ENCODE measurements around the gene TMEM45B. TPM values are rescaled to one million over a fixed set of nuclear protein-coding genes. Genes with fewer than 3 reads are reported as not detected.
"Not testable (repeated sequence)": the region's sequence is repeated elsewhere in the genome, so short reads cannot be mapped to it uniquely, and the experiment has no call there.

Gene TMEM45B
- total and polyA plus RNA-seq, 11 donors, result 0.04 TPM; not detected in 10

GRCh38 chr11:129769059-129769458 lies 46.6 kb upstream of the TMEM45B start:
- intact Hi-C loops (cut with DNase I), result no loop called here
- H3K27me3 ChIP-seq, result no peaks in the 10 kb centered on the region
- H3K4me3 ChIP-seq, result no peak overlapping the region
- ATAC-seq (no peak), DNase-seq (no peak)
- no peaks in the 10 kb centered on the region for H3K36me3 ChIP-seq
- peaks cover 0 to 26% (median 0%) of the 10 kb centered on the region in 12 donors for H3K9me3 ChIP-seq
- H3K4me1 ChIP-seq, result no peaks in the 10 kb centered on the region
- H3K27ac ChIP-seq, result no peak overlapping the region
- TF ChIP-seq, protein P1, sequence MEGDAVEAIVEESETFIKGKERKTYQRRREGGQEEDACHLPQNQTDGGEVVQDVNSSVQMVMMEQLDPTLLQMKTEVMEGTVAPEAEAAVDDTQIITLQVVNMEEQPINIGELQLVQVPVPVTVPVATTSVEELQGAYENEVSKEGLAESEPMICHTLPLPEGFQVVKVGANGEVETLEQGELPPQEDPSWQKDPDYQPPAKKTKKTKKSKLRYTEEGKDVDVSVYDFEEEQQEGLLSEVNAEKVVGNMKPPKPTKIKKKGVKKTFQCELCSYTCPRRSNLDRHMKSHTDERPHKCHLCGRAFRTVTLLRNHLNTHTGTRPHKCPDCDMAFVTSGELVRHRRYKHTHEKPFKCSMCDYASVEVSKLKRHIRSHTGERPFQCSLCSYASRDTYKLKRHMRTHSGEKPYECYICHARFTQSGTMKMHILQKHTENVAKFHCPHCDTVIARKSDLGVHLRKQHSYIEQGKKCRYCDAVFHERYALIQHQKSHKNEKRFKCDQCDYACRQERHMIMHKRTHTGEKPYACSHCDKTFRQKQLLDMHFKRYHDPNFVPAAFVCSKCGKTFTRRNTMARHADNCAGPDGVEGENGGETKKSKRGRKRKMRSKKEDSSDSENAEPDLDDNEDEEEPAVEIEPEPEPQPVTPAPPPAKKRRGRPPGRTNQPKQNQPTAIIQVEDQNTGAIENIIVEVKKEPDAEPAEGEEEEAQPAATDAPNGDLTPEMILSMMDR (IDR thresholded peaks at IDR 0.05), result no peak
- TF ChIP-seq POLR2A (IDR thresholded peaks at IDR 0.05), result no peak

DNA sequence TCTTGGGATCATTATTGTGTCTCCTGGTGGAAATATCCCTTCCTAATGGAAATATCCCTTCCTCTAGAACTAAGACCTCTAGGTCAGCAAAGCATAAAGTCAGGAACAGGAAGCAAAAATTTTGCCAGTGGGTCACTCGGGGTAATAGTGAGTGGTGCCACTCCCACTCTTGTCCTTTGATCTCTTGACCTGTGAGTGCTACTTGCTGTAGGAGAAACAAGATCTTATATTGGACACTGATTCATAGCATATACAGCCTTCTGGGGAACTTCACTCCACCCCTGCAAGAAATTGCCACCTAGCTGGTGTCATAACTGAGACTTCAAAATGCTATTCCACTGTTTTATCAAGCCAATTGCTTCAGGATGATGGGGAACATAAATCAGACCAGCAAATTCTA lies 44.7 kb upstream of the TMEM45B start:
- intact Hi-C loops (cut with DNase I), result no loop called here
- no peaks in the 10 kb centered on the region for H3K36me3 ChIP-seq
- DNase-seq (no peak), ATAC-seq (no peak)
- 69 to 75% (median 70%) methylated on average over 1 of the region's 1 CpG for WGBS, 4 donors
- H3K27me3 ChIP-seq, result peaks cover 0 to 2% (median 0%) of the 10 kb centered on the region in 9 donors
- H3K27ac ChIP-seq, result no peak overlapping the region
- no peak overlapping the region for H3K4me3 ChIP-seq
- peaks cover 0 to 26% (median 0%) of the 10 kb centered on the region in 12 donors for H3K9me3 ChIP-seq
- H3K4me1 ChIP-seq, result no peaks in the 10 kb centered on the region
- TF ChIP-seq POLR2A (IDR thresholded peaks at IDR 0.05), result no peak
- TF ChIP-seq, protein P1 (IDR thresholded peaks at IDR 0.05), result no peak

DNA sequence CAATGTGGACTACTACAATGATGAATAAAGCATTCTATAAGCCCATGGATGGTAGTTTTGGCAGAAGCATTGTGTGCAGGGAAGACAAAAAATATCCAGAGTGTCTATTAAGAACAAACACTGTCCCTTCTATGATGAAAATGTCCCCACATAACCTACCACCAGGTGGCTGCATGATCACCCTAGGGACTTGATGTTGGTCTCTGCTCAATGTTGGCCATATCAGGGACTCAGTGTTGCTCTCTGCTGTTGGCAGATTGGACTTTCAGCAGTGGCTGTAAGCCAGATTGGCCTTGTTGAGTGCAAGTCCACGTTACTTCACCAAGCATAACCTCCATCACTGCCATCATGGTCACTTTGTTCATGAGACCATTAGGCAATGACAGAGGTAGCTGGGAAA lies 44.2 kb upstream of the TMEM45B start:
- ATAC-seq; H3K27ac ChIP-seq; DNase-seq; H3K36me3 ChIP-seq; H3K4me3 ChIP-seq; intact Hi-C loops (cut with DNase I); H3K27me3 ChIP-seq; H3K4me1 ChIP-seq: not testable (repeated sequence)
- WGBS, 4 donors, result 50 to 73% (median 70%) methylated on average over 1 of the region's 1 CpG
- H3K9me3 ChIP-seq, result peaks cover 0 to 26% (median 0%) of the 10 kb centered on the region in 12 donors

- no peak for ATAC-seq
- intact Hi-C loops (cut with DNase I), result no loop called here
- no peaks in the 10 kb centered on the region for H3K4me1 ChIP-seq
- DNase-seq, result no peak
- H3K9me3 ChIP-seq, result no peaks in the 10 kb centered on the region
- no peaks in the 10 kb centered on the region for H3K36me3 ChIP-seq
- WGBS, 4 donors, result 74 to 83% (median 81%) methylated on average over 5 of the region's 5 CpGs
- TF ChIP-seq, protein P1 (IDR thresholded peaks at IDR 0.05), result no peak
- TF ChIP-seq POLR2A (IDR thresholded peaks at IDR 0.05), result no peak
- no peak overlapping the region for H3K27ac ChIP-seq
- no peak overlapping the region for H3K4me3 ChIP-seq
- peaks cover 0 to 6% (median 0%) of the 10 kb centered on the region in 9 donors for H3K27me3 ChIP-seq
Measured at GRCh38 chr11:129778877-129779276, 36.8 kb upstream of the TMEM45B start.

DNA sequence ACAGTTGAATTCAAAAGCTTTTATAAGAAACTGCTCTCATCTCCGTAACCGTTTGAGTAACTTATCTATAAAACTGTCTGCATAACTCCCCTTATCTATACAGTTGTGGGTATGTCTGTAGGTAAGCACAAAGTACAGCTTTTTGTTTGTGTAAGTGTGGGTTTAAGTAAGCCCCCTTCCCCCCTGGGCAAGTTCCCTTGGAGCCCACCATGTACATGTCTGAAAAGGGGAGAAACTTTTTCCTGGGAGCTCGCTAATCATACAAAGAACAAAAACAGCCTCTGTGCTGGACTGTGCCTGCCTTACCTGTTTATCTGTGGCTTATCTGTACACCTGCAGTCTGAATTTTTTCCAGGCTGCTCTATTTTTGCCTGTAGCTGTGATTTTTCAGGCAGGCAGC lies 36.3 kb upstream of the TMEM45B start:
- H3K4me3 ChIP-seq, result no peak overlapping the region
- DNase-seq (no peak), ATAC-seq (no peak)
- no peak for TF ChIP-seq POLR2A (IDR thresholded peaks at IDR 0.05)
- TF ChIP-seq, protein P1 (IDR thresholded peaks at IDR 0.05), result no peak
- no peaks in the 10 kb centered on the region for H3K9me3 ChIP-seq
- H3K27me3 ChIP-seq, result peaks cover 0 to 6% (median 0%) of the 10 kb centered on the region in 9 donors
- 53 to 67% (median 59%) methylated on average over 3 of the region's 3 CpGs for WGBS, 4 donors
- H3K36me3 ChIP-seq, result no peaks in the 10 kb centered on the region
- H3K4me1 ChIP-seq, result no peaks in the 10 kb centered on the region
- no peak overlapping the region for H3K27ac ChIP-seq
- intact Hi-C loops (cut with DNase I), result no loop called here
